GM12878 (cell line): ENCODE results near the gene RTN4.

Experiments used
- CTCF ChIP-seq, 3 experiments: IDR thresholded peaks in 2 of 3; conservative IDR thresholded peaks in 1 of 3; 2 replicates each; pipeline ENCODE4 v1.5.1; 2011; ENCODE audit warnings: low read depth in 3 of 3, low read length in 3 of 3, mild to moderate bottlenecking in 3 of 3, control low read depth in 2 of 3, moderate library complexity in 2 of 3, inconsistent platforms in 1 of 3, mixed read lengths in 1 of 3; ENCODE audit not compliant: control insufficient read depth in 2 of 3, insufficient read depth in 1 of 3; ENCODE audit errors: extremely low read depth in 1 of 3
- IKZF1 ChIP-seq: fragments of 450-650 bp; conservative IDR thresholded peaks from 2 replicates; pipeline ENCODE4 v1.6.1; 2017; ENCODE audit warnings: antibody characterized with exemption, mild to moderate bottlenecking
- MAX ChIP-seq: IDR thresholded peaks from 2 replicates; pipeline ENCODE4 v1.6.1; 2012; ENCODE audit warnings: low read depth, low read length, improper control_type of control experiment
- SIN3A ChIP-seq: IDR thresholded peaks from 2 replicates; pipeline ENCODE4 v1.6.1; 2012; ENCODE audit warnings: low read depth, low read length, improper control_type of control experiment

DNA sequence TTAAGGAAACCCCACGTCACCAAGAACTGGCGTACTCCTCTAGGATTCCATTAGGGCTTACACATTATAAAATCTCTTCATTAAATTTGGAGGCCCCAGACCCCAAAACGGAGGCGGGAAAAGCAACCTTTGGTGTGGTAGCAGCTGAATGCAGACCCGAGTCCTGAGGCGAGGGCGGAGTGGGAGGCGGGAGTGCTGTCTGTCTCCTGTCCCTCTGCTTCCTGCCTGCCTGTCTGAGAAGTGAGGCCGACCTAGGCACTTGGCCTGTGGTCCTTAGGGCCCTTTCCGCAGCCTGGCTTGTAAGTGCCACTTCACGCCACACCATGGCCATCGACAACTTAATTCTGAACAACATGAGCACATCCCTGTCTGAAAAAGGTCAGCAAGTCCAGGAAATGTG is 102.1 kb downstream of the RTN4 start:
- TF ChIP-seq SIN3A (no peak), CTCF (IDR thresholded peaks at IDR 0.05 in 2 of 3, conservative IDR thresholded peaks at IDR 0.05 in 1 of 3; ENCODE audit: control insufficient read depth in 2 of 3, extremely low read depth in 1 of 3, insufficient read depth in 1 of 3, low read depth in 3 of 3, low read length in 3 of 3) (no peak), MAX (no peak), IKZF1 (no peak)
